GM12878 (cell line): ENCODE results near the gene RALGDS. TPM values are rescaled to one million over a fixed set of nuclear protein-coding genes. Genes with fewer than 3 reads are reported as not detected.
"Not testable (repeated sequence)": the region's sequence is repeated elsewhere in the genome, so short reads cannot be mapped to it uniquely, and the experiment has no call there.

Experiments used
- ATAC-seq: fragments of 200-7000 bp; cut with Tn5 transposase; 3 replicates; pipeline ENCODE4 v1.9.1; 2020; ENCODE audit warnings: mild to moderate bottlenecking, moderate library complexity
- BruUV-seq: library from RNA; stranded (reverse); fragments of 400-500 nt; replicated peaks from 2 replicates; lab custom pipeline; 2021; lab: Mats Ljungman, UMichigan
- CTCF ChIA-PET: fragments of 300-600 bp; sonication (Branson Sonifier 250); formaldehyde crosslinking; extraction: SDS; loops from one replicate; lab custom pipeline; 2021; ENCODE audit warnings: inconsistent platforms; lab: Yijun Ruan, JAX
- POLR2A ChIA-PET: fragments of 350-600 bp; formaldehyde crosslinking; extraction: SDS; loops from one replicate; lab custom pipeline; 2021; ENCODE audit warnings: inconsistent platforms; lab: Charles Lee
- RAD21 ChIA-PET: fragments of 300-600 bp; sonication (Branson Sonifier 250); formaldehyde crosslinking; loops from one replicate; lab custom pipeline; 2023; ENCODE audit warnings: antibody characterized with exemption; ENCODE audit not compliant: unreplicated experiment; lab: Charles Lee
- SMC1A ChIA-PET: fragments of 300-600 bp; sonication (Branson Sonifier 250); formaldehyde crosslinking; loops from one replicate; lab custom pipeline; 2023; ENCODE audit not compliant: unreplicated experiment, uncharacterized antibody; lab: Charles Lee
- DNase-seq: peaks from one replicate; pipeline ENCODE4 v3.0.0-alpha.2; 2011; ENCODE audit warnings: low read depth, low spot score
- FAIRE-seq: peaks from 3 replicates; lab custom pipeline; 2011; peaks lifted over from hg19 to GRCh38; lab: Jason Lieb, UNC
- H2AFZ ChIP-seq: 2 replicates; pipeline ENCODE4 v1.6.0; 2011; ENCODE audit warnings: low read depth, low read length, control low read depth; ENCODE audit not compliant: control insufficient read depth
- H3K27ac ChIP-seq: 2 replicates; pipeline ENCODE4 v1.5.1; 2011; ENCODE audit warnings: control low read depth; ENCODE audit not compliant: control insufficient read depth, insufficient read depth
- H3K27me3 ChIP-seq, 2 experiments: replicated peaks in 1 of 2; 2 replicates each; pipeline versions ENCODE4 v1.6.0 to v1.6.1; 2011; ENCODE audit warnings: low read length in 1 of 2; ENCODE audit not compliant: control insufficient read depth in 2 of 2, insufficient read depth in 2 of 2
- H3K36me3 ChIP-seq, 2 experiments: 2 replicates each; pipeline ENCODE4 v1.5.1; 2011; ENCODE audit warnings: low read length in 1 of 2; ENCODE audit not compliant: control insufficient read depth in 2 of 2, insufficient read depth in 2 of 2
- H3K4me1 ChIP-seq: 2 replicates; pipeline ENCODE4 v1.6.1; 2011; ENCODE audit warnings: mild to moderate bottlenecking, low read length, moderate library complexity, mixed read lengths; ENCODE audit not compliant: control insufficient read depth, insufficient read depth
- H3K4me2 ChIP-seq: 2 replicates; pipeline ENCODE4 v1.6.0; 2011; ENCODE audit warnings: control low read depth; ENCODE audit not compliant: control insufficient read depth, insufficient read depth
- H3K4me3 ChIP-seq: fragments of 200-600 bp; sonication (generic); 2 replicates; pipeline ENCODE4 v1.5.1; 2016
- H3K79me2 ChIP-seq: 2 replicates; pipeline ENCODE4 v1.6.0; 2011; ENCODE audit warnings: low read length; ENCODE audit not compliant: control insufficient read depth, insufficient read depth
- H3K9ac ChIP-seq: 2 replicates; pipeline ENCODE4 v1.8.0; 2011; ENCODE audit warnings: low read length, control low read depth, mixed read lengths; ENCODE audit not compliant: control insufficient read depth, insufficient read depth
- H3K9me3 ChIP-seq: replicated peaks from 3 replicates; pipeline ENCODE4 v1.5.1; 2011; ENCODE audit warnings: mild to moderate bottlenecking, low read length; ENCODE audit not compliant: control insufficient read depth, insufficient read depth
- H4K20me1 ChIP-seq: 2 replicates; pipeline ENCODE4 v1.6.0; 2011; ENCODE audit not compliant: control insufficient read depth, insufficient read depth
- CUX1 ChIP-seq: IDR thresholded peaks from 2 replicates; pipeline ENCODE4 v1.6.1; 2012; ENCODE audit warnings: improper control_type of control experiment, low read depth, low read length; ENCODE audit not compliant: insufficient replicate concordance
- DPF2 ChIP-seq: fragments of 450-650 bp; IDR thresholded peaks from 2 replicates; pipeline ENCODE4 v1.6.1; 2017; ENCODE audit warnings: mild to moderate bottlenecking
- EGR1 ChIP-seq, 2 experiments: IDR thresholded peaks; 1 replicate in 1 of 2; 2 replicates in 1 of 2; pipeline ENCODE4 v1.6.1; 2011 to 2012; ENCODE audit warnings: low read depth in 2 of 2, low read length in 2 of 2, borderline replicate concordance in 1 of 2, mild to moderate bottlenecking in 1 of 2, moderate library complexity in 1 of 2
- HDAC2 ChIP-seq: fragments of 200-600 bp; sonication (generic); IDR thresholded peaks from 2 replicates; pipeline ENCODE4 v1.6.1; 2017
- NFYB ChIP-seq: IDR thresholded peaks from 2 replicates; pipeline ENCODE4 v1.6.1; 2011; ENCODE audit warnings: low read depth, mild to moderate bottlenecking, low read length, improper control_type of control experiment, moderate library complexity; ENCODE audit not compliant: insufficient read depth
- NR2C1 ChIP-seq: fragments of 450-650 bp; IDR thresholded peaks from 2 replicates; pipeline ENCODE4 v1.6.1; 2017; ENCODE audit warnings: antibody characterized with exemption, mild to moderate bottlenecking, moderate library complexity
- PAX8 ChIP-seq: fragments of 450-650 bp; IDR thresholded peaks from 2 replicates; pipeline ENCODE4 v1.6.1; 2017; ENCODE audit warnings: mild to moderate bottlenecking, moderate library complexity
- SMARCA5 ChIP-seq: fragments of 450-650 bp; IDR thresholded peaks from 2 replicates; pipeline ENCODE4 v1.6.1; 2017; ENCODE audit warnings: mild to moderate bottlenecking
- STAT1 ChIP-seq: fragments of 450-650 bp; conservative IDR thresholded peaks from 2 replicates; pipeline ENCODE4 v1.6.1; 2014; ENCODE audit warnings: antibody characterized with exemption, mild to moderate bottlenecking
- TCF3 ChIP-seq: IDR thresholded peaks from 2 replicates; pipeline ENCODE4 v1.6.1; 2012; ENCODE audit warnings: low read depth, mild to moderate bottlenecking, low read length, borderline replicate concordance; ENCODE audit not compliant: insufficient read depth
- WGBS: methylation state at CpG from one replicate; pipeline ENCODE4 v1.1.6; 2016; ENCODE audit warnings: low lambda C conversion rate; ENCODE audit not compliant: insufficient replicate concordance, insufficient coverage; ENCODE audit errors: missing lambda C conversion rate; 5-methylcytosine and 5-hydroxymethylcytosine counted together
- in situ Hi-C: fragments of 300-500 bp; cut with MboI; formaldehyde crosslinking; loops from 9 replicates; pipeline ENCODE4 v1.14.3; 2018; ENCODE audit warnings: mixed read lengths
- intact Hi-C: fragments of 100-400 bp; cut with micrococcal nuclease; formaldehyde crosslinking; loops from one replicate; pipeline ENCODE4 v1.14.2; 2022; ENCODE audit not compliant: unreplicated experiment
- polyA plus RNA-seq, 11 experiments: library from polyadenylated mRNA; depleted of rRNA in 4 of 11; unstranded in 6 of 11; stranded (reverse) in 5 of 11; fragments of >200 nt; fragmentation: Nextera tagmentation in 4 of 11; fragmentation: Illumina TruSeq in 1 of 11; extraction: Ambion mirVana in 4 of 11; extraction: Trizol in 1 of 11; gene quantifications; 1 replicate in 1 of 11; 2 replicates in 10 of 11; pipeline versions ENCODE4 v1.2.1 to v1.2.3, GENCODE V29; 2011 to 2016; ENCODE audit warnings: inconsistent platforms in 2 of 11, missing spikeins in 2 of 11, low read depth in 1 of 11
- total RNA-seq, 4 experiments: library from RNA; depleted of rRNA in 3 of 4; stranded (reverse); fragments of >200 nt in 3 of 4; fragmentation: Illumina TruSeq in 1 of 4; extraction: Trizol in 1 of 4; gene quantifications; 2 replicates each; pipeline versions ENCODE4 v1.2.1 to v1.2.3, GENCODE V29; 2013 to 2021
- TF ChIP-seq, protein P1 (sequence below): fragments of 450-650 bp; IDR thresholded peaks from 2 replicates; pipeline ENCODE4 v1.6.1; 2016; ENCODE audit warnings: mild to moderate bottlenecking
- TF ChIP-seq, protein P2 (sequence below): IDR thresholded peaks from 2 replicates; pipeline ENCODE4 v1.6.1; 2012; ENCODE audit warnings: low read length, inconsistent platforms
- TF ChIP-seq, protein P3 (sequence below): fragments of 450-650 bp; conservative IDR thresholded peaks from 2 replicates; pipeline ENCODE4 v1.6.1; 2017; ENCODE audit warnings: mild to moderate bottlenecking, moderate library complexity

The RALGDS gene
- total and polyA plus RNA-seq, 10 of the 15 experiments (the other 5 are each of a cell fraction or from before 2014, with no cell fraction given), result 1.3 to 48.6 (median 21.2) TPM

- no peak for TF ChIP-seq CUX1
- TF ChIP-seq STAT1, result no peak
- no peak for TF ChIP-seq DPF2
- no peak for TF ChIP-seq EGR1 (IDR thresholded peaks at IDR 0.05; ENCODE audit: borderline replicate concordance in 1 of 2, low read depth in 2 of 2, low read length in 2 of 2)
- no peak for TF ChIP-seq SMARCA5
- no peak for TF ChIP-seq PAX8
- TF ChIP-seq, protein P1, sequence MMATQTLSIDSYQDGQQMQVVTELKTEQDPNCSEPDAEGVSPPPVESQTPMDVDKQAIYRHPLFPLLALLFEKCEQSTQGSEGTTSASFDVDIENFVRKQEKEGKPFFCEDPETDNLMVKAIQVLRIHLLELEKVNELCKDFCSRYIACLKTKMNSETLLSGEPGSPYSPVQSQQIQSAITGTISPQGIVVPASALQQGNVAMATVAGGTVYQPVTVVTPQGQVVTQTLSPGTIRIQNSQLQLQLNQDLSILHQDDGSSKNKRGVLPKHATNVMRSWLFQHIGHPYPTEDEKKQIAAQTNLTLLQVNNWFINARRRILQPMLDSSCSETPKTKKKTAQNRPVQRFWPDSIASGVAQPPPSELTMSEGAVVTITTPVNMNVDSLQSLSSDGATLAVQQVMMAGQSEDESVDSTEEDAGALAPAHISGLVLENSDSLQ, result no peak
- TF ChIP-seq HDAC2, result no peak
- no peak for TF ChIP-seq TCF3
- TF ChIP-seq, protein P2, sequence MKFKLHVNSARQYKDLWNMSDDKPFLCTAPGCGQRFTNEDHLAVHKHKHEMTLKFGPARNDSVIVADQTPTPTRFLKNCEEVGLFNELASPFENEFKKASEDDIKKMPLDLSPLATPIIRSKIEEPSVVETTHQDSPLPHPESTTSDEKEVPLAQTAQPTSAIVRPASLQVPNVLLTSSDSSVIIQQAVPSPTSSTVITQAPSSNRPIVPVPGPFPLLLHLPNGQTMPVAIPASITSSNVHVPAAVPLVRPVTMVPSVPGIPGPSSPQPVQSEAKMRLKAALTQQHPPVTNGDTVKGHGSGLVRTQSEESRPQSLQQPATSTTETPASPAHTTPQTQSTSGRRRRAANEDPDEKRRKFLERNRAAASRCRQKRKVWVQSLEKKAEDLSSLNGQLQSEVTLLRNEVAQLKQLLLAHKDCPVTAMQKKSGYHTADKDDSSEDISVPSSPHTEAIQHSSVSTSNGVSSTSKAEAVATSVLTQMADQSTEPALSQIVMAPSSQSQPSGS, result no peak
- no peak for TF ChIP-seq NFYB
- TF ChIP-seq, protein P3, sequence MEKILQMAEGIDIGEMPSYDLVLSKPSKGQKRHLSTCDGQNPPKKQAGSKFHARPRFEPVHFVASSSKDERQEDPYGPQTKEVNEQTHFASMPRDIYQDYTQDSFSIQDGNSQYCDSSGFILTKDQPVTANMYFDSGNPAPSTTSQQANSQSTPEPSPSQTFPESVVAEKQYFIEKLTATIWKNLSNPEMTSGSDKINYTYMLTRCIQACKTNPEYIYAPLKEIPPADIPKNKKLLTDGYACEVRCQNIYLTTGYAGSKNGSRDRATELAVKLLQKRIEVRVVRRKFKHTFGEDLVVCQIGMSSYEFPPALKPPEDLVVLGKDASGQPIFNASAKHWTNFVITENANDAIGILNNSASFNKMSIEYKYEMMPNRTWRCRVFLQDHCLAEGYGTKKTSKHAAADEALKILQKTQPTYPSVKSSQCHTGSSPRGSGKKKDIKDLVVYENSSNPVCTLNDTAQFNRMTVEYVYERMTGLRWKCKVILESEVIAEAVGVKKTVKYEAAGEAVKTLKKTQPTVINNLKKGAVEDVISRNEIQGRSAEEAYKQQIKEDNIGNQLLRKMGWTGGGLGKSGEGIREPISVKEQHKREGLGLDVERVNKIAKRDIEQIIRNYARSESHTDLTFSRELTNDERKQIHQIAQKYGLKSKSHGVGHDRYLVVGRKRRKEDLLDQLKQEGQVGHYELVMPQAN, result no peak
- no peak for TF ChIP-seq NR2C1
Observed at GRCh38 chr9:133063159-133063499, 57.9 kb downstream of the RALGDS start (continued).

- RAD21 ChIA-PET, H3K4me3 ChIP-seq, H3K9me3 ChIP-seq, H3K27me3 ChIP-seq, CTCF ChIA-PET, H3K9ac ChIP-seq, POLR2A ChIA-PET, FAIRE-seq, intact Hi-C loops, H3K36me3 ChIP-seq, H3K27ac ChIP-seq, H3K79me2 ChIP-seq, DNase-seq, SMC1A ChIA-PET, in situ Hi-C loops, H3K4me2 ChIP-seq, H2AFZ ChIP-seq, ATAC-seq, BruUV-seq, H4K20me1 ChIP-seq: not testable (repeated sequence)
- WGBS, result 35% methylated on average over 3 of the region's 8 CpGs
- H3K4me1 ChIP-seq, result peaks cover 27% of the 10 kb centered on the region
Observed at GRCh38 chr9:133062569-133062968, 58.5 kb downstream of the RALGDS start.
